Testis (tissue), 2 donors: ENCODE data around the gene SNORC.

Experiments used
- POLR2A ChIP-seq: fragments of 450-650 bp; IDR thresholded peaks from one replicate; pipeline ENCODE4 v1.6.1; 2017; ENCODE audit warnings: antibody characterized with exemption, mild to moderate bottlenecking, moderate library complexity
- TF ChIP-seq, protein P1 (sequence below), 3 experiments: fragments of 450-650 bp in 2 of 3; fragments of 200-600 bp in 1 of 3; sonication (generic) in 1 of 3; IDR thresholded peaks; one replicate each; pipeline ENCODE4 v1.5.1; 2016 to 2019; ENCODE audit warnings: antibody characterized with exemption in 3 of 3, mild to moderate bottlenecking in 2 of 3, moderate library complexity in 1 of 3

DNA sequence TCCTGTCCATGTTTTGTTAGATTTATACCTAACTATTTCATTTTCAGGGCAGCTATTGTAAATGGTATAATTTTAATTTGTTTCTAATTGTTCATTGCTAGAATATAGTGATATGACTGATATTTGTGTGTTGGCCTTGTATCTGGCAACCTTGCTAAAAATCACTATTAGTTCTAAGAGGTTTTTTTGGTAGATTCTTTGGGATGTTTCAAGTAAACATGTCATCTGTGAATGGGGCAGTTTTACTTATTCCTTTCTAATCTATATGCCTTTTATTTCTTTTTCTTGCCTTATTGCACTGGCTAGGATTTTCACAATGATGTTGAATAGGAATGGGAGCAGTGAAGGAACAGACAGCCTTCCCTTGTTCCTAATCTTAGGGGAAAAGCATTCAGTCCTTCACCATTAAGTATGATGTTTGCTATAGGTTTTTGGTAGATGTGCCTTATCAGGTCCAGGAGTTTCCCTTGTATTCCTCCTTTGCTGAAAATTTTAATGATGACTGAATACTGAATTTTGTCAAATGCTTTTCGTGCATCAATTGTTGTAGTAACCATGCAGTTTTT lies 41.7 kb downstream of the SNORC start:
- TF ChIP-seq, protein P1, sequence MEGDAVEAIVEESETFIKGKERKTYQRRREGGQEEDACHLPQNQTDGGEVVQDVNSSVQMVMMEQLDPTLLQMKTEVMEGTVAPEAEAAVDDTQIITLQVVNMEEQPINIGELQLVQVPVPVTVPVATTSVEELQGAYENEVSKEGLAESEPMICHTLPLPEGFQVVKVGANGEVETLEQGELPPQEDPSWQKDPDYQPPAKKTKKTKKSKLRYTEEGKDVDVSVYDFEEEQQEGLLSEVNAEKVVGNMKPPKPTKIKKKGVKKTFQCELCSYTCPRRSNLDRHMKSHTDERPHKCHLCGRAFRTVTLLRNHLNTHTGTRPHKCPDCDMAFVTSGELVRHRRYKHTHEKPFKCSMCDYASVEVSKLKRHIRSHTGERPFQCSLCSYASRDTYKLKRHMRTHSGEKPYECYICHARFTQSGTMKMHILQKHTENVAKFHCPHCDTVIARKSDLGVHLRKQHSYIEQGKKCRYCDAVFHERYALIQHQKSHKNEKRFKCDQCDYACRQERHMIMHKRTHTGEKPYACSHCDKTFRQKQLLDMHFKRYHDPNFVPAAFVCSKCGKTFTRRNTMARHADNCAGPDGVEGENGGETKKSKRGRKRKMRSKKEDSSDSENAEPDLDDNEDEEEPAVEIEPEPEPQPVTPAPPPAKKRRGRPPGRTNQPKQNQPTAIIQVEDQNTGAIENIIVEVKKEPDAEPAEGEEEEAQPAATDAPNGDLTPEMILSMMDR (IDR thresholded peaks at IDR 0.05): no peak
- no peak for TF ChIP-seq POLR2A
